CD4-positive, alpha-beta T cell (primary cell): Measurements from ENCODE around the gene CROCC2. TPM values are rescaled to one million over a fixed set of nuclear protein-coding genes. Genes with fewer than 3 reads are reported as not detected.

Experiments
- ATAC-seq: fragments of 200-7000 bp; cut with Tn5 transposase; one replicate; pipeline ENCODE4 v1.10.0; 2022; ENCODE audit warnings: mild to moderate bottlenecking; ENCODE audit not compliant: poor library complexity
- CTCF ChIA-PET: fragments of 350-600 bp; sonication (Branson Sonifier 250); formaldehyde crosslinking; loops from one replicate; lab custom pipeline; 2021; ENCODE audit warnings: antibody characterized with exemption, inconsistent platforms; lab: Charles Lee
- POLR2A ChIA-PET: fragments of 350-600 bp; sonication (Branson Sonifier 250); formaldehyde crosslinking; loops from one replicate; lab custom pipeline; 2021; ENCODE audit warnings: antibody characterized with exemption, inconsistent platforms; lab: Charles Lee
- DNase-seq, 14 experiments: peaks; one replicate each; pipeline ENCODE4 v3.0.0-alpha.2; 2013 to 2020; ENCODE audit warnings: mixed read lengths in 2 of 14
- H3K27ac ChIP-seq, 2 donors: one replicate each; pipeline versions ENCODE4 v1.5.1 to v1.7.0; 2013; ENCODE audit warnings: low read length in 2 of 2, low read depth in 1 of 2, mild to moderate bottlenecking in 1 of 2
- H3K27me3 ChIP-seq, 2 experiments: 1 replicate in 1 of 2; 2 replicates in 1 of 2; pipeline versions ENCODE4 v1.6.1 to v1.7.0; 2013; ENCODE audit warnings: low read length in 2 of 2, control low read depth in 1 of 2, mild to moderate bottlenecking in 1 of 2, moderate library complexity in 1 of 2; ENCODE audit not compliant: insufficient read depth in 2 of 2, control insufficient read depth in 1 of 2
- H3K36me3 ChIP-seq: one replicate; pipeline ENCODE4 v1.6.1; 2013; ENCODE audit warnings: low read length, control low read depth; ENCODE audit not compliant: insufficient read depth
- H3K4me1 ChIP-seq: one replicate; pipeline ENCODE4 v1.6.1; 2013; ENCODE audit warnings: low read length, control low read depth; ENCODE audit not compliant: insufficient read depth
- H3K4me3 ChIP-seq: one replicate; pipeline ENCODE4 v1.5.1; 2013; ENCODE audit warnings: mild to moderate bottlenecking, low read length, moderate library complexity
- H3K9me3 ChIP-seq, 2 experiments: 1 replicate in 1 of 2; 2 replicates in 1 of 2; pipeline versions ENCODE4 v1.6.1 to v1.7.0; 2013; ENCODE audit warnings: low read length in 2 of 2, mild to moderate bottlenecking in 2 of 2, control low read depth in 1 of 2, moderate library complexity in 1 of 2; ENCODE audit not compliant: control insufficient read depth in 1 of 2, insufficient read depth in 1 of 2
- H3K27ac Mint-ChIP-seq: one replicate; pipeline ENCODE4 v1.8.0; 2020; ENCODE audit warnings: mixed read lengths
- H3K27me3 Mint-ChIP-seq: one replicate; pipeline ENCODE4 v1.8.0; 2021; ENCODE audit warnings: mixed read lengths
- H3K36me3 Mint-ChIP-seq: one replicate; pipeline ENCODE4 v1.8.0; 2021; ENCODE audit warnings: low read depth, mixed read lengths
- H3K4me1 Mint-ChIP-seq: one replicate; pipeline ENCODE4 v1.8.0; 2021; ENCODE audit warnings: low read depth, mixed read lengths
- H3K4me3 Mint-ChIP-seq: one replicate; pipeline ENCODE4 v1.8.0; 2020; ENCODE audit warnings: mild to moderate bottlenecking, mixed read lengths
- H3K9me3 Mint-ChIP-seq: one replicate; pipeline ENCODE4 v1.8.0; 2020; ENCODE audit warnings: mixed read lengths
- CTCF ChIP-seq: fragments of 200-600 bp; IDR thresholded peaks from one replicate; pipeline ENCODE4 v1.8.0; 2022; ENCODE audit warnings: antibody characterized with exemption, mild to moderate bottlenecking
- intact Hi-C, 2 experiments: fragments of 100-400 bp; cut with DNase I in 1 of 2; cut with micrococcal nuclease in 1 of 2; formaldehyde crosslinking; loops; one replicate each; pipeline versions ENCODE4 v1.15.1 to v1.9.0; 2023 to 2025; cut with DNase I, micrococcal nuclease
- total RNA-seq, 174 experiments: library from RNA in 2 of 174; stranded (reverse) in 2 of 174; gene quantifications; one replicate each; pipeline ENCODE4 v1.2.3 and lab custom pipeline; 2021 to 2026

Gene CROCC2
- total RNA-seq, 2 experiments from 2014 or later: not detected

GRCh38 chr2:240909216-240909974 is 3.3 kb downstream of the CROCC2 start:
- Mint-ChIP-seq H3K27me3 (peaks cover 21% of the 10 kb centered on the region), H3K9me3 (no peaks in the 10 kb centered on the region), H3K4me1 (no peaks in the 10 kb centered on the region), H3K4me3 (no peak overlapping the region), H3K27ac (no peak overlapping the region), H3K36me3 (no peaks in the 10 kb centered on the region)
- H3K4me1 ChIP-seq: no peaks in the 10 kb centered on the region
- ATAC-seq: no peak
- DNase-seq: no peak
- H3K27me3 ChIP-seq: peaks cover 8 to 9% of the 10 kb centered on the region in 2 experiments
- peaks cover 0 to 4% of the 10 kb centered on the region in 2 experiments for H3K9me3 ChIP-seq
- ChIA-PET POLR2A (no interaction called here), CTCF (no interaction called here)
- TF ChIP-seq CTCF: no peak
- intact Hi-C loops: no loop called here
- H3K4me3 ChIP-seq: no peak overlapping the region
- H3K27ac ChIP-seq: no peak overlapping the region
- H3K36me3 ChIP-seq: no peaks in the 10 kb centered on the region

GRCh38 chr2:240911641-240912265 is 5.6 kb downstream of the CROCC2 start:
- Histone ChIP-seq H3K27ac (no peak overlapping the region), H3K36me3 (no peaks in the 10 kb centered on the region), H3K4me1 (peaks cover 3% of the 10 kb centered on the region), H3K27me3 (peaks cover 26 to 28% of the 10 kb centered on the region in 2 experiments), H3K9me3 (peaks cover 0 to 4% of the 10 kb centered on the region in 2 experiments), H3K4me3 (no peak overlapping the region)
- peaks cover 25% of the 10 kb centered on the region for H3K27me3 Mint-ChIP-seq
- ATAC-seq (no peak), DNase-seq (no peak)
- no peak overlapping the region for H3K4me3 Mint-ChIP-seq
- no peak for TF ChIP-seq CTCF
- H3K27ac Mint-ChIP-seq: no peak overlapping the region
- ChIA-PET POLR2A (no interaction called here), CTCF (no interaction called here)
- no peaks in the 10 kb centered on the region for H3K4me1 Mint-ChIP-seq
- H3K36me3 Mint-ChIP-seq: no peaks in the 10 kb centered on the region
- H3K9me3 Mint-ChIP-seq: no peaks in the 10 kb centered on the region
- intact Hi-C loops: loop anchor here (10.0 kb wide), 2 partner anchors 163 to 243 kb away; partner anchors contain the start of gene PPP1R7 (in 1 of the 2)

GRCh38 chr2:240912878-240913809 is 7.0 kb downstream of the CROCC2 start:
- ATAC-seq (no peak), DNase-seq (no peak)
- intact Hi-C loops: loop anchor here (10.0 kb wide), 2 partner anchors 162 to 242 kb away; partner anchors contain the start of gene PPP1R7 (in 1 of the 2)
- H3K27ac Mint-ChIP-seq: no peak overlapping the region
- POLR2A ChIA-PET: no interaction called here
- H3K36me3 ChIP-seq: no peaks in the 10 kb centered on the region
- H3K9me3 ChIP-seq: peaks cover 0 to 4% of the 10 kb centered on the region in 2 experiments
- no peak overlapping the region for H3K4me3 Mint-ChIP-seq
- H3K27me3 ChIP-seq: peaks cover 29 to 31% of the 10 kb centered on the region in 2 experiments
- no peak overlapping the region for H3K4me3 ChIP-seq
- peaks cover 25% of the 10 kb centered on the region for H3K27me3 Mint-ChIP-seq
- no peak for TF ChIP-seq CTCF
- H3K27ac ChIP-seq: no peak overlapping the region
- H3K4me1 Mint-ChIP-seq: no peaks in the 10 kb centered on the region
- CTCF ChIA-PET: no interaction called here
- H3K36me3 Mint-ChIP-seq: no peaks in the 10 kb centered on the region
- no peaks in the 10 kb centered on the region for H3K9me3 Mint-ChIP-seq
- peaks cover 3% of the 10 kb centered on the region for H3K4me1 ChIP-seq
